GM12878 (cell line): ENCODE data around the gene ZNF804B. TPM values are rescaled to one million over a fixed set of nuclear protein-coding genes. Genes with fewer than 3 reads are reported as not detected.

Experiments
- ATAC-seq: fragments of 200-7000 bp; cut with Tn5 transposase; 3 replicates; pipeline ENCODE4 v1.9.1; 2020; ENCODE audit warnings: mild to moderate bottlenecking, moderate library complexity
- BruUV-seq: library from RNA; stranded (reverse); fragments of 400-500 nt; replicated peaks from 2 replicates; lab custom pipeline; 2021; lab: Mats Ljungman, UMichigan
- CTCF ChIA-PET: fragments of 300-600 bp; sonication (Branson Sonifier 250); formaldehyde crosslinking; extraction: SDS; loops from one replicate; lab custom pipeline; 2021; ENCODE audit warnings: inconsistent platforms; lab: Yijun Ruan, JAX
- POLR2A ChIA-PET: fragments of 350-600 bp; formaldehyde crosslinking; extraction: SDS; loops from one replicate; lab custom pipeline; 2021; ENCODE audit warnings: inconsistent platforms; lab: Charles Lee
- RAD21 ChIA-PET: fragments of 300-600 bp; sonication (Branson Sonifier 250); formaldehyde crosslinking; loops from one replicate; lab custom pipeline; 2023; ENCODE audit warnings: antibody characterized with exemption; ENCODE audit not compliant: unreplicated experiment; lab: Charles Lee
- SMC1A ChIA-PET: fragments of 300-600 bp; sonication (Branson Sonifier 250); formaldehyde crosslinking; loops from one replicate; lab custom pipeline; 2023; ENCODE audit not compliant: unreplicated experiment, uncharacterized antibody; lab: Charles Lee
- DNase-seq: peaks from one replicate; pipeline ENCODE4 v3.0.0-alpha.2; 2011; ENCODE audit warnings: low read depth, low spot score
- FAIRE-seq: peaks from 3 replicates; lab custom pipeline; 2011; peaks lifted over from hg19 to GRCh38; lab: Jason Lieb, UNC
- H2AFZ ChIP-seq: 2 replicates; pipeline ENCODE4 v1.6.0; 2011; ENCODE audit warnings: low read depth, low read length, control low read depth; ENCODE audit not compliant: control insufficient read depth
- H3K27ac ChIP-seq: 2 replicates; pipeline ENCODE4 v1.5.1; 2011; ENCODE audit warnings: control low read depth; ENCODE audit not compliant: control insufficient read depth, insufficient read depth
- H3K27me3 ChIP-seq, 2 experiments: replicated peaks in 1 of 2; 2 replicates each; pipeline versions ENCODE4 v1.6.0 to v1.6.1; 2011; ENCODE audit warnings: low read length in 1 of 2; ENCODE audit not compliant: control insufficient read depth in 2 of 2, insufficient read depth in 2 of 2
- H3K36me3 ChIP-seq, 2 experiments: 2 replicates each; pipeline ENCODE4 v1.5.1; 2011; ENCODE audit warnings: low read length in 1 of 2; ENCODE audit not compliant: control insufficient read depth in 2 of 2, insufficient read depth in 2 of 2
- H3K4me1 ChIP-seq: 2 replicates; pipeline ENCODE4 v1.6.1; 2011; ENCODE audit warnings: mild to moderate bottlenecking, low read length, moderate library complexity, mixed read lengths; ENCODE audit not compliant: control insufficient read depth, insufficient read depth
- H3K4me2 ChIP-seq: 2 replicates; pipeline ENCODE4 v1.6.0; 2011; ENCODE audit warnings: control low read depth; ENCODE audit not compliant: control insufficient read depth, insufficient read depth
- H3K4me3 ChIP-seq: fragments of 200-600 bp; sonication (generic); 2 replicates; pipeline ENCODE4 v1.5.1; 2016
- H3K79me2 ChIP-seq: 2 replicates; pipeline ENCODE4 v1.6.0; 2011; ENCODE audit warnings: low read length; ENCODE audit not compliant: control insufficient read depth, insufficient read depth
- H3K9ac ChIP-seq: 2 replicates; pipeline ENCODE4 v1.8.0; 2011; ENCODE audit warnings: low read length, control low read depth, mixed read lengths; ENCODE audit not compliant: control insufficient read depth, insufficient read depth
- H3K9me3 ChIP-seq: replicated peaks from 3 replicates; pipeline ENCODE4 v1.5.1; 2011; ENCODE audit warnings: mild to moderate bottlenecking, low read length; ENCODE audit not compliant: control insufficient read depth, insufficient read depth
- H4K20me1 ChIP-seq: 2 replicates; pipeline ENCODE4 v1.6.0; 2011; ENCODE audit not compliant: control insufficient read depth, insufficient read depth
- CEBPZ ChIP-seq: fragments of 150-350 bp; IDR thresholded peaks from 2 replicates; pipeline ENCODE4 v1.6.1; 2016; ENCODE audit warnings: low read depth, low read length
- EZH2 ChIP-seq: IDR thresholded peaks from 2 replicates; pipeline ENCODE4 v1.6.1; 2012; ENCODE audit warnings: low read depth, mild to moderate bottlenecking, control low read depth, inconsistent platforms, low read length, borderline replicate concordance; ENCODE audit not compliant: control insufficient read depth
- HCFC1 ChIP-seq: fragments of 150-350 bp; IDR thresholded peaks from 2 replicates; pipeline ENCODE4 v1.6.1; 2014; ENCODE audit warnings: low read length
- JUND ChIP-seq: IDR thresholded peaks from 2 replicates; pipeline ENCODE4 v1.6.1; 2012; ENCODE audit warnings: low read depth, mild to moderate bottlenecking, low read length, improper control_type of control experiment, moderate library complexity
- KLF5 ChIP-seq: fragments of 450-650 bp; IDR thresholded peaks from 2 replicates; pipeline ENCODE4 v1.6.1; 2014; ENCODE audit warnings: mild to moderate bottlenecking; ENCODE audit not compliant: partially characterized antibody
- MTA2 ChIP-seq: fragments of 450-650 bp; IDR thresholded peaks from 2 replicates; pipeline ENCODE4 v1.6.1; 2016; ENCODE audit warnings: low read depth, mild to moderate bottlenecking, moderate library complexity
- RAD51 ChIP-seq: fragments of 450-650 bp; IDR thresholded peaks from 2 replicates; pipeline ENCODE4 v1.6.1; 2016; ENCODE audit warnings: moderate library complexity, mild to moderate bottlenecking, inconsistent platforms
- SREBF2 ChIP-seq: IDR thresholded peaks from 2 replicates; pipeline ENCODE4 v1.6.1; 2012; ENCODE audit warnings: mild to moderate bottlenecking, low read length
- SUZ12 ChIP-seq: fragments of 200-600 bp; sonication (generic); IDR thresholded peaks from one replicate; pipeline ENCODE4 v1.6.1; 2018; ENCODE audit warnings: antibody characterized with exemption, mild to moderate bottlenecking; ENCODE audit not compliant: unreplicated experiment
- TCF12 ChIP-seq: IDR thresholded peaks from 2 replicates; pipeline ENCODE4 v1.6.1; 2011; ENCODE audit warnings: low read depth, mild to moderate bottlenecking, low read length
- TCF3 ChIP-seq: IDR thresholded peaks from 2 replicates; pipeline ENCODE4 v1.6.1; 2012; ENCODE audit warnings: low read depth, mild to moderate bottlenecking, low read length, borderline replicate concordance; ENCODE audit not compliant: insufficient read depth
- ZNF207 ChIP-seq: fragments of 450-650 bp; IDR thresholded peaks from 2 replicates; pipeline ENCODE4 v1.6.1; 2014; ENCODE audit warnings: antibody characterized with exemption, mild to moderate bottlenecking, borderline replicate concordance
- ZZZ3 ChIP-seq: IDR thresholded peaks from 2 replicates; pipeline ENCODE4 v1.6.1; 2011; ENCODE audit warnings: low read depth; ENCODE audit not compliant: control insufficient read depth, insufficient read length
- WGBS: methylation state at CpG from one replicate; pipeline ENCODE4 v1.1.6; 2016; ENCODE audit warnings: low lambda C conversion rate; ENCODE audit not compliant: insufficient replicate concordance, insufficient coverage; ENCODE audit errors: missing lambda C conversion rate; 5-methylcytosine and 5-hydroxymethylcytosine counted together
- in situ Hi-C: fragments of 300-500 bp; cut with MboI; formaldehyde crosslinking; loops from 9 replicates; pipeline ENCODE4 v1.14.3; 2018; ENCODE audit warnings: mixed read lengths
- intact Hi-C: fragments of 100-400 bp; cut with micrococcal nuclease; formaldehyde crosslinking; loops from one replicate; pipeline ENCODE4 v1.14.2; 2022; ENCODE audit not compliant: unreplicated experiment
- polyA plus RNA-seq, 11 experiments: library from polyadenylated mRNA; depleted of rRNA in 4 of 11; unstranded in 6 of 11; stranded (reverse) in 5 of 11; fragments of >200 nt; fragmentation: Nextera tagmentation in 4 of 11; fragmentation: Illumina TruSeq in 1 of 11; extraction: Ambion mirVana in 4 of 11; extraction: Trizol in 1 of 11; gene quantifications; 1 replicate in 1 of 11; 2 replicates in 10 of 11; pipeline versions ENCODE4 v1.2.1 to v1.2.3, GENCODE V29; 2011 to 2016; ENCODE audit warnings: inconsistent platforms in 2 of 11, missing spikeins in 2 of 11, low read depth in 1 of 11
- total RNA-seq, 4 experiments: library from RNA; depleted of rRNA in 3 of 4; stranded (reverse); fragments of >200 nt in 3 of 4; fragmentation: Illumina TruSeq in 1 of 4; extraction: Trizol in 1 of 4; gene quantifications; 2 replicates each; pipeline versions ENCODE4 v1.2.1 to v1.2.3, GENCODE V29; 2013 to 2021
- TF ChIP-seq, protein P1 (sequence below): fragments of 450-650 bp; IDR thresholded peaks from 2 replicates; pipeline ENCODE4 v1.6.1; 2017; ENCODE audit warnings: mild to moderate bottlenecking

The ZNF804B gene
- total and polyA plus RNA-seq, 10 of the 15 experiments (the other 5 are each of a cell fraction or from before 2014, with no cell fraction given), result not detected

- Histone ChIP-seq H4K20me1 (no peaks in the 10 kb centered on the region), H3K27ac (no peak overlapping the region), H3K36me3 (no peaks in the 10 kb centered on the region), H3K4me1 (no peaks in the 10 kb centered on the region), H3K4me2 (no peak overlapping the region), H3K9me3 (no peaks in the 10 kb centered on the region), H3K4me3 (no peak overlapping the region), H3K79me2 (no peaks in the 10 kb centered on the region), H3K9ac (no peak overlapping the region), H3K27me3 (no peaks in the 10 kb centered on the region), H2AFZ (no peak overlapping the region)
- intact Hi-C loops, result no loop called here
- SMC1A ChIA-PET, result no interaction called here
- 0% methylated on average over 1 of the region's 1 CpG for WGBS
- POLR2A ChIA-PET, result no interaction called here
- CTCF ChIA-PET, result interaction anchor here (0.5 kb wide), 1 partner anchor 106 kb away, joined by 4 read pairs; no protein-coding TSS in a partner anchor
- DNase-seq (no peak), FAIRE-seq (no peak), ATAC-seq (peak; percentile 36; the same call in 1 of the 3 replicates)
- TF ChIP-seq SREBF2, result no peak
- BruUV-seq, result no TSS peak
- in situ Hi-C loops, result no loop called here
- RAD21 ChIA-PET, result no interaction called here
Observed at GRCh38 chr7:89170628-89171027, 411.1 kb downstream of the ZNF804B start.

DNA sequence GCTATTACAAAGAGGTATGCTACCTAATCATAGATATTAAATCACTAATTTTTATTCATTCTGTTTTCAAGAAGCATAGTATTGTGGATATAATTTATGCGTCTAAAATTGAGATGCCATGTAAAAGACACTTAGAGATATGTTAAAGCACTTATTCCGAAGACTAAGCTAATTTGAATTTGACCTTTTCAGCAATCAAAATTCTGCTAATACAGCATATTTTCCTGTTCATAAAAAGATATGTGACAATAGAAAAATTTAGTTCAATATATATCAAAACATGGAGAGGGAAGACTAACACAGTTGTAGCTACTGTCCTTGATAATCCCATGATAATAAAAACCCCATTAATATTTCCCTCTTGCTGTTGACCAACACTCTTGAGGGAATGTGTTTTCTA, 422.6 kb downstream of the ZNF804B start:
- FAIRE-seq (no peak), ATAC-seq (no peak), DNase-seq (no peak)
- RAD21 ChIA-PET, result no interaction called here
- Histone ChIP-seq H3K36me3 (no peaks in the 10 kb centered on the region), H3K79me2 (no peaks in the 10 kb centered on the region), H3K4me1 (no peaks in the 10 kb centered on the region), H3K4me3 (no peak overlapping the region), H3K9me3 (no peaks in the 10 kb centered on the region), H4K20me1 (no peaks in the 10 kb centered on the region), H3K27ac (no peak overlapping the region), H3K9ac (no peak overlapping the region), H3K27me3 (no peaks in the 10 kb centered on the region), H2AFZ (no peak overlapping the region), H3K4me2 (no peak overlapping the region)
- 65% methylated on average over 2 of the region's 2 CpGs for WGBS
- intact Hi-C loops, result no loop called here
- SMC1A ChIA-PET, result no interaction called here
- POLR2A ChIA-PET, result no interaction called here
- in situ Hi-C loops, result no loop called here
- BruUV-seq, result no TSS peak
- CTCF ChIA-PET, result no interaction called here
- TF ChIP-seq KLF5 (no peak), TCF3 (no peak), MTA2 (no peak), CEBPZ (no peak), ZNF207 (no peak), SUZ12 (no peak), HCFC1 (no peak), EZH2 (no peak), RAD51 (no peak), TCF12 (no peak), JUND (no peak), ZZZ3 (no peak)
- TF ChIP-seq, protein P1, sequence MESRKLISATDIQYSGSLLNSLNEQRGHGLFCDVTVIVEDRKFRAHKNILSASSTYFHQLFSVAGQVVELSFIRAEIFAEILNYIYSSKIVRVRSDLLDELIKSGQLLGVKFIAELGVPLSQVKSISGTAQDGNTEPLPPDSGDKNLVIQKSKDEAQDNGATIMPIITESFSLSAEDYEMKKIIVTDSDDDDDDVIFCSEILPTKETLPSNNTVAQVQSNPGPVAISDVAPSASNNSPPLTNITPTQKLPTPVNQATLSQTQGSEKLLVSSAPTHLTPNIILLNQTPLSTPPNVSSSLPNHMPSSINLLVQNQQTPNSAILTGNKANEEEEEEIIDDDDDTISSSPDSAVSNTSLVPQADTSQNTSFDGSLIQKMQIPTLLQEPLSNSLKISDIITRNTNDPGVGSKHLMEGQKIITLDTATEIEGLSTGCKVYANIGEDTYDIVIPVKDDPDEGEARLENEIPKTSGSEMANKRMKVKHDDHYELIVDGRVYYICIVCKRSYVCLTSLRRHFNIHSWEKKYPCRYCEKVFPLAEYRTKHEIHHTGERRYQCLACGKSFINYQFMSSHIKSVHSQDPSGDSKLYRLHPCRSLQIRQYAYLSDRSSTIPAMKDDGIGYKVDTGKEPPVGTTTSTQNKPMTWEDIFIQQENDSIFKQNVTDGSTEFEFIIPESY, result no peak
